ENCODE results near the gene UPF3A.

The UPF3A gene

DNA sequence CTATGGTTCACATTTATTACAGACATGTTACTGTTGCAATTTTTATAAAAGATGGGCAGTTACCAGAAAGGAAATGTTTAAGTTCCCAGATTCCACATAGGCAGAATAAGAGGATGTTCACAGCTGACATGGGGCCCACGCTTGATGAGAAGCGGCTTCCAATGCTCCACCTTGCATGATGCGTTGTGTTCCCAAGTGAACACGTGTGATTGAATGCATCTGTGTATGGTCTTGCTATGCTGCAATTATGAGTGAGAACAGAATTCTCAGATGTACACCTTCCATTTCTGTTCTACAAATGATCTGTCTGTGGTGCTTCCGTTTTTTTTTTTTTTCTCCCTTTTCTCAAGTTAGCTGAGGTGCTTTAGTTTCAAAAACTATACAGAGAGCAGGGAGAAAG, 15.5 kb downstream of the UPF3A start:
- ATAC-seq = no peak
- no peak for TF ChIP-seq ARNTL (CRISPR knock-in tag; IDR thresholded peaks at IDR 0.05; ENCODE audit: borderline replicate concordance, low read depth)
- TF ChIP-seq SNAI2 (CRISPR knock-in tag; IDR thresholded peaks at IDR 0.05) = no peak
- no peak for TF ChIP-seq OSR1 (CRISPR knock-in tag; IDR thresholded peaks at IDR 0.05)
- TF ChIP-seq, protein P1, sequence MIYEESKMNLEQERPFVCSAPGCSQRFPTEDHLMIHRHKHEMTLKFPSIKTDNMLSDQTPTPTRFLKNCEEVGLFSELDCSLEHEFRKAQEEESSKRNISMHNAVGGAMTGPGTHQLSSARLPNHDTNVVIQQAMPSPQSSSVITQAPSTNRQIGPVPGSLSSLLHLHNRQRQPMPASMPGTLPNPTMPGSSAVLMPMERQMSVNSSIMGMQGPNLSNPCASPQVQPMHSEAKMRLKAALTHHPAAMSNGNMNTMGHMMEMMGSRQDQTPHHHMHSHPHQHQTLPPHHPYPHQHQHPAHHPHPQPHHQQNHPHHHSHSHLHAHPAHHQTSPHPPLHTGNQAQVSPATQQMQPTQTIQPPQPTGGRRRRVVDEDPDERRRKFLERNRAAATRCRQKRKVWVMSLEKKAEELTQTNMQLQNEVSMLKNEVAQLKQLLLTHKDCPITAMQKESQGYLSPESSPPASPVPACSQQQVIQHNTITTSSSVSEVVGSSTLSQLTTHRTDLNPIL (CRISPR knock-in tag; IDR thresholded peaks at IDR 0.05; ENCODE audit: low read depth) = no peak
- TF ChIP-seq ZNF8 (CRISPR knock-in tag; IDR thresholded peaks at IDR 0.05) = no peak
- TF ChIP-seq ZNF70 (CRISPR knock-in tag; IDR thresholded peaks at IDR 0.05) = no peak
- TF ChIP-seq RARB (CRISPR knock-in tag; IDR thresholded peaks at IDR 0.05) = no peak
- no peak for TF ChIP-seq GLIS3 (CRISPR knock-in tag; IDR thresholded peaks at IDR 0.05)
- TF ChIP-seq ESRRG (CRISPR knock-in tag; IDR thresholded peaks at IDR 0.05) = no peak
- no peak for TF ChIP-seq TCF4 (CRISPR knock-in tag; IDR thresholded peaks at IDR 0.05; ENCODE audit: borderline replicate concordance)
- no peak for TF ChIP-seq ZFP3 (CRISPR knock-in tag; IDR thresholded peaks at IDR 0.05)
- no peak for TF ChIP-seq ZC3H10 (CRISPR knock-in tag; IDR thresholded peaks at IDR 0.05)
- TF ChIP-seq CSDC2 (CRISPR knock-in tag; IDR thresholded peaks at IDR 0.05) = no peak
- no peak for TF ChIP-seq PATZ1 (CRISPR knock-in tag; IDR thresholded peaks at IDR 0.05; ENCODE audit: borderline replicate concordance)
- TF ChIP-seq ZFP30 (CRISPR knock-in tag; IDR thresholded peaks at IDR 0.05) = no peak
- TF ChIP-seq ISL1 (CRISPR knock-in tag; IDR thresholded peaks at IDR 0.05) = no peak
- TF ChIP-seq ZNF565 (CRISPR knock-in tag; conservative IDR thresholded peaks at IDR 0.05; ENCODE audit: low read depth) = no peak
- TF ChIP-seq PPARA (CRISPR knock-in tag; IDR thresholded peaks at IDR 0.05; ENCODE audit: borderline replicate concordance) = no peak
- TF ChIP-seq, protein P2, sequence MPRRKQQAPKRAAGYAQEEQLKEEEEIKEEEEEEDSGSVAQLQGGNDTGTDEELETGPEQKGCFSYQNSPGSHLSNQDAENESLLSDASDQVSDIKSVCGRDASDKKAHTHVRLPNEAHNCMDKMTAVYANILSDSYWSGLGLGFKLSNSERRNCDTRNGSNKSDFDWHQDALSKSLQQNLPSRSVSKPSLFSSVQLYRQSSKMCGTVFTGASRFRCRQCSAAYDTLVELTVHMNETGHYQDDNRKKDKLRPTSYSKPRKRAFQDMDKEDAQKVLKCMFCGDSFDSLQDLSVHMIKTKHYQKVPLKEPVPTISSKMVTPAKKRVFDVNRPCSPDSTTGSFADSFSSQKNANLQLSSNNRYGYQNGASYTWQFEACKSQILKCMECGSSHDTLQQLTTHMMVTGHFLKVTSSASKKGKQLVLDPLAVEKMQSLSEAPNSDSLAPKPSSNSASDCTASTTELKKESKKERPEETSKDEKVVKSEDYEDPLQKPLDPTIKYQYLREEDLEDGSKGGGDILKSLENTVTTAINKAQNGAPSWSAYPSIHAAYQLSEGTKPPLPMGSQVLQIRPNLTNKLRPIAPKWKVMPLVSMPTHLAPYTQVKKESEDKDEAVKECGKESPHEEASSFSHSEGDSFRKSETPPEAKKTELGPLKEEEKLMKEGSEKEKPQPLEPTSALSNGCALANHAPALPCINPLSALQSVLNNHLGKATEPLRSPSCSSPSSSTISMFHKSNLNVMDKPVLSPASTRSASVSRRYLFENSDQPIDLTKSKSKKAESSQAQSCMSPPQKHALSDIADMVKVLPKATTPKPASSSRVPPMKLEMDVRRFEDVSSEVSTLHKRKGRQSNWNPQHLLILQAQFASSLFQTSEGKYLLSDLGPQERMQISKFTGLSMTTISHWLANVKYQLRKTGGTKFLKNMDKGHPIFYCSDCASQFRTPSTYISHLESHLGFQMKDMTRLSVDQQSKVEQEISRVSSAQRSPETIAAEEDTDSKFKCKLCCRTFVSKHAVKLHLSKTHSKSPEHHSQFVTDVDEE (CRISPR knock-in tag; IDR thresholded peaks at IDR 0.05) = no peak

GRCh38 chr13:114298866-114299265, 17.5 kb downstream of the UPF3A start:
- no peak for ATAC-seq
- TF ChIP-seq ZNF8 (CRISPR knock-in tag; IDR thresholded peaks at IDR 0.05) (no peak), BACH2 (CRISPR knock-in tag; IDR thresholded peaks at IDR 0.05; ENCODE audit: borderline replicate concordance) (no peak), ISL1 (CRISPR knock-in tag; IDR thresholded peaks at IDR 0.05) (no peak), ZFP3 (CRISPR knock-in tag; IDR thresholded peaks at IDR 0.05) (no peak), PATZ1 (CRISPR knock-in tag; IDR thresholded peaks at IDR 0.05; ENCODE audit: borderline replicate concordance) (no peak), TCF4 (CRISPR knock-in tag; IDR thresholded peaks at IDR 0.05; ENCODE audit: borderline replicate concordance) (no peak), OSR1 (CRISPR knock-in tag; IDR thresholded peaks at IDR 0.05) (no peak), SNAI2 (CRISPR knock-in tag; IDR thresholded peaks at IDR 0.05) (no peak), ZNF565 (CRISPR knock-in tag; conservative IDR thresholded peaks at IDR 0.05; ENCODE audit: low read depth) (no peak), ZC3H10 (CRISPR knock-in tag; IDR thresholded peaks at IDR 0.05) (no peak), PPARA (CRISPR knock-in tag; IDR thresholded peaks at IDR 0.05; ENCODE audit: borderline replicate concordance) (no peak), ZFP30 (CRISPR knock-in tag; IDR thresholded peaks at IDR 0.05) (no peak)
- TF ChIP-seq, protein P3, sequence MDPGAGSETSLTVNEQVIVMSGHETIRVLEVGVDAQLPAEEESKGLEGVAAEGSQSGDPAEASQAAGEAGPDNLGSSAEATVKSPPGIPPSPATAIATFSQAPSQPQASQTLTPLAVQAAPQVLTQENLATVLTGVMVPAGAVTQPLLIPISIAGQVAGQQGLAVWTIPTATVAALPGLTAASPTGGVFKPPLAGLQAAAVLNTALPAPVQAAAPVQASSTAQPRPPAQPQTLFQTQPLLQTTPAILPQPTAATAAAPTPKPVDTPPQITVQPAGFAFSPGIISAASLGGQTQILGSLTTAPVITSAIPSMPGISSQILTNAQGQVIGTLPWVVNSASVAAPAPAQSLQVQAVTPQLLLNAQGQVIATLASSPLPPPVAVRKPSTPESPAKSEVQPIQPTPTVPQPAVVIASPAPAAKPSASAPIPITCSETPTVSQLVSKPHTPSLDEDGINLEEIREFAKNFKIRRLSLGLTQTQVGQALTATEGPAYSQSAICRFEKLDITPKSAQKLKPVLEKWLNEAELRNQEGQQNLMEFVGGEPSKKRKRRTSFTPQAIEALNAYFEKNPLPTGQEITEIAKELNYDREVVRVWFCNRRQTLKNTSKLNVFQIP (CRISPR knock-in tag; IDR thresholded peaks at IDR 0.05; ENCODE audit: borderline replicate concordance, low read depth) = no peak
- TF ChIP-seq, protein P2 (CRISPR knock-in tag; IDR thresholded peaks at IDR 0.05) = no peak
- TF ChIP-seq, protein P4, sequence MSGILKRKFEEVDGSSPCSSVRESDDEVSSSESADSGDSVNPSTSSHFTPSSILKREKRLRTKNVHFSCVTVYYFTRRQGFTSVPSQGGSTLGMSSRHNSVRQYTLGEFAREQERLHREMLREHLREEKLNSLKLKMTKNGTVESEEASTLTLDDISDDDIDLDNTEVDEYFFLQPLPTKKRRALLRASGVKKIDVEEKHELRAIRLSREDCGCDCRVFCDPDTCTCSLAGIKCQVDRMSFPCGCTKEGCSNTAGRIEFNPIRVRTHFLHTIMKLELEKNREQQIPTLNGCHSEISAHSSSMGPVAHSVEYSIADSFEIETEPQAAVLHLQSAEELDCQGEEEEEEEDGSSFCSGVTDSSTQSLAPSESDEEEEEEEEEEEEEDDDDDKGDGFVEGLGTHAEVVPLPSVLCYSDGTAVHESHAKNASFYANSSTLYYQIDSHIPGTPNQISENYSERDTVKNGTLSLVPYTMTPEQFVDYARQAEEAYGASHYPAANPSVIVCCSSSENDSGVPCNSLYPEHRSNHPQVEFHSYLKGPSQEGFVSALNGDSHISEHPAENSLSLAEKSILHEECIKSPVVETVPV (CRISPR knock-in tag; IDR thresholded peaks at IDR 0.05) = no peak
- TF ChIP-seq, protein P1 (CRISPR knock-in tag; IDR thresholded peaks at IDR 0.05; ENCODE audit: low read depth) = no peak

Data from SK-N-SH treated with all-trans-retinoic acid at 6 μM for 48 hours (cell line).